ENCODE measurements around the gene FSTL4. TPM values are rescaled to one million over a fixed set of nuclear protein-coding genes. Genes with fewer than 3 reads are reported as not detected.

Gene FSTL4
- total RNA-seq, 4 donors from 2014 or later, result 0.18 to 0.27 (median 0.20) TPM; not detected in 1

DNA sequence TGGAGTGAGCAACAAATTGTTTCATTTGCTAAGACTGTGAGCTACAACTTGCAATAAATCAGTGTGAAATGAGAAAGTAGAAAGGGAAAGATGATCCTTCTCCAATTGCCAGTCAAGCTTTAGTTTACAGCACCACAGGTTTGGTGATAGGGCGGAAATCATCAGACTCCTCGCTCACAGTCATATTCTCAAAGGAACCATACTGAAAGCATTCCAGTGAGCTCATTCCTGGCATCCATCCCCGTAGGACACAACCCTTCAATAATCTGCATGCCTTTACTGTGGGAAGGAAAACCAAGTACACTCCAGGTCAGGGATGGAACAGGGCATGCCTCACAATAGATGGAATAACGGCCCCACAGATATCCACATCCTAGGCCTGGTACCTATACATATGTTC lies 80.7 kb downstream of the FSTL4 start:
- Histone ChIP-seq H3K9me3 (no peaks in the 10 kb centered on the region), H3K36me3 (no peaks in the 10 kb centered on the region), H3K27me3 (no peaks in the 10 kb centered on the region), H3K27ac (no peak overlapping the region), H3K4me1 (no peaks in the 10 kb centered on the region), H3K4me3 (no peak overlapping the region)
- ATAC-seq (peak in 1 of 2 donors; percentile 42), DNase-seq (no peak)
- in situ Hi-C loops (cut with MboI; ENCODE audit: low sequenced_read_pairs in 4 of 4) (no loop called here), intact Hi-C loops (cut with DNase I; ENCODE audit: low total_unique reads) (no loop called here)
- TF ChIP-seq POLR2A (IDR thresholded peaks at IDR 0.05), result no peak
- no peak for TF ChIP-seq CTCF (IDR thresholded peaks at IDR 0.05 in 4 of 5, conservative IDR thresholded peaks at IDR 0.05 in 1 of 5)

GRCh38 chr5:133531178-133531577 lies 81.2 kb downstream of the FSTL4 start:
- intact Hi-C loops (cut with DNase I; ENCODE audit: low total_unique reads) (no loop called here), in situ Hi-C loops (cut with MboI; ENCODE audit: low sequenced_read_pairs in 4 of 4) (no loop called here)
- H3K4me1 ChIP-seq, result no peaks in the 10 kb centered on the region
- no peaks in the 10 kb centered on the region for H3K36me3 ChIP-seq
- no peak for TF ChIP-seq CTCF (IDR thresholded peaks at IDR 0.05 in 4 of 5, conservative IDR thresholded peaks at IDR 0.05 in 1 of 5)
- TF ChIP-seq POLR2A (IDR thresholded peaks at IDR 0.05), result no peak
- H3K4me3 ChIP-seq, result no peak overlapping the region
- H3K27ac ChIP-seq, result no peak overlapping the region
- no peaks in the 10 kb centered on the region for H3K9me3 ChIP-seq
- DNase-seq (no peak), ATAC-seq (no peak)
- H3K27me3 ChIP-seq, result no peaks in the 10 kb centered on the region

GRCh38 chr5:133530270-133530669 lies 82.1 kb downstream of the FSTL4 start:
- Histone ChIP-seq H3K36me3 (no peaks in the 10 kb centered on the region), H3K4me1 (no peaks in the 10 kb centered on the region), H3K27me3 (no peaks in the 10 kb centered on the region), H3K4me3 (no peak overlapping the region), H3K27ac (no peak overlapping the region), H3K9me3 (no peaks in the 10 kb centered on the region)
- TF ChIP-seq CTCF (IDR thresholded peaks at IDR 0.05 in 4 of 5, conservative IDR thresholded peaks at IDR 0.05 in 1 of 5), result no peak
- no peak for TF ChIP-seq POLR2A (IDR thresholded peaks at IDR 0.05)
- intact Hi-C loops (cut with DNase I; ENCODE audit: low total_unique reads) (no loop called here), in situ Hi-C loops (cut with MboI; ENCODE audit: low sequenced_read_pairs in 4 of 4) (no loop called here)
- ATAC-seq, result no peak
- DNase-seq, result no peak

GRCh38 chr5:133528841-133529240 lies 83.5 kb downstream of the FSTL4 start:
- no peaks in the 10 kb centered on the region for H3K27me3 ChIP-seq
- H3K4me1 ChIP-seq, result no peaks in the 10 kb centered on the region
- H3K36me3 ChIP-seq, result no peaks in the 10 kb centered on the region
- no peak for DNase-seq
- H3K27ac ChIP-seq, result no peak overlapping the region
- intact Hi-C loops (cut with DNase I; ENCODE audit: low total_unique reads) (no loop called here), in situ Hi-C loops (cut with MboI; ENCODE audit: low sequenced_read_pairs in 4 of 4) (no loop called here)
- H3K4me3 ChIP-seq, result no peak overlapping the region
- no peak for ATAC-seq
- no peaks in the 10 kb centered on the region for H3K9me3 ChIP-seq
- TF ChIP-seq POLR2A (IDR thresholded peaks at IDR 0.05) (no peak), CTCF (IDR thresholded peaks at IDR 0.05 in 4 of 5, conservative IDR thresholded peaks at IDR 0.05 in 1 of 5) (no peak)

- DNase-seq (no peak), ATAC-seq (no peak)
- Histone ChIP-seq H3K36me3 (no peaks in the 10 kb centered on the region), H3K9me3 (no peaks in the 10 kb centered on the region), H3K4me1 (no peaks in the 10 kb centered on the region), H3K27ac (no peak overlapping the region), H3K27me3 (peaks cover 0 to 2% (median 0%) of the 10 kb centered on the region in 3 donors), H3K4me3 (no peak overlapping the region)
- TF ChIP-seq CTCF (IDR thresholded peaks at IDR 0.05 in 4 of 5, conservative IDR thresholded peaks at IDR 0.05 in 1 of 5) (no peak), POLR2A (IDR thresholded peaks at IDR 0.05) (no peak)
- intact Hi-C loops (cut with DNase I; ENCODE audit: low total_unique reads), result no loop called here
- in situ Hi-C loops (cut with MboI; ENCODE audit: low sequenced_read_pairs in 4 of 4), result no loop called here
Measured at GRCh38 chr5:133527311-133527710, 85.0 kb downstream of the FSTL4 start.

All from gastrocnemius medialis (tissue), 4 donors.